BJ (cell line): ENCODE data around the gene FXYD5. TPM values are rescaled to one million over a fixed set of nuclear protein-coding genes. Genes with fewer than 3 reads are reported as not detected.

ENCODE experiments used
- CTCF ChIA-PET: fragments of 350-600 bp; formaldehyde crosslinking; extraction: SDS; loops from one replicate; lab custom pipeline; 2021; ENCODE audit warnings: antibody characterized with exemption, inconsistent platforms; lab: Yijun Ruan, JAX
- POLR2A ChIA-PET: fragments of 300-600 bp; sonication (Branson Sonifier 250); formaldehyde crosslinking; extraction: SDS; loops from one replicate; lab custom pipeline; 2021; ENCODE audit warnings: antibody characterized with exemption; lab: Charles Lee
- DNase-seq: peaks from one replicate; pipeline ENCODE4 v3.0.0-alpha.2; 2011; ENCODE audit warnings: low read depth
- H3K27me3 ChIP-seq: 2 replicates; pipeline ENCODE4 v1.6.0; 2011; ENCODE audit warnings: low read length; ENCODE audit not compliant: control insufficient read depth, insufficient read depth
- H3K36me3 ChIP-seq: 2 replicates; pipeline ENCODE4 v1.5.1; 2011; ENCODE audit warnings: low read length; ENCODE audit not compliant: control insufficient read depth, insufficient read depth
- H3K4me3 ChIP-seq: 2 replicates; pipeline ENCODE4 v1.5.1; 2011; ENCODE audit warnings: low read depth, mild to moderate bottlenecking, control low read depth, low read length
- polyA plus RNA-seq: library from polyadenylated mRNA; depleted of rRNA; stranded (reverse); fragments of >200 nt; gene quantifications from 2 replicates; pipeline ENCODE4 v1.2.3, GENCODE V29; 2011
- TF ChIP-seq, protein P1 (sequence below): IDR thresholded peaks from 2 replicates; pipeline ENCODE4 v1.5.1; 2011; ENCODE audit warnings: low read depth, mild to moderate bottlenecking, control low read depth, inconsistent platforms, low read length, moderate library complexity; ENCODE audit not compliant: insufficient read depth

Gene FXYD5
- polyA plus RNA-seq, 1 experiment: 332 TPM

DNA sequence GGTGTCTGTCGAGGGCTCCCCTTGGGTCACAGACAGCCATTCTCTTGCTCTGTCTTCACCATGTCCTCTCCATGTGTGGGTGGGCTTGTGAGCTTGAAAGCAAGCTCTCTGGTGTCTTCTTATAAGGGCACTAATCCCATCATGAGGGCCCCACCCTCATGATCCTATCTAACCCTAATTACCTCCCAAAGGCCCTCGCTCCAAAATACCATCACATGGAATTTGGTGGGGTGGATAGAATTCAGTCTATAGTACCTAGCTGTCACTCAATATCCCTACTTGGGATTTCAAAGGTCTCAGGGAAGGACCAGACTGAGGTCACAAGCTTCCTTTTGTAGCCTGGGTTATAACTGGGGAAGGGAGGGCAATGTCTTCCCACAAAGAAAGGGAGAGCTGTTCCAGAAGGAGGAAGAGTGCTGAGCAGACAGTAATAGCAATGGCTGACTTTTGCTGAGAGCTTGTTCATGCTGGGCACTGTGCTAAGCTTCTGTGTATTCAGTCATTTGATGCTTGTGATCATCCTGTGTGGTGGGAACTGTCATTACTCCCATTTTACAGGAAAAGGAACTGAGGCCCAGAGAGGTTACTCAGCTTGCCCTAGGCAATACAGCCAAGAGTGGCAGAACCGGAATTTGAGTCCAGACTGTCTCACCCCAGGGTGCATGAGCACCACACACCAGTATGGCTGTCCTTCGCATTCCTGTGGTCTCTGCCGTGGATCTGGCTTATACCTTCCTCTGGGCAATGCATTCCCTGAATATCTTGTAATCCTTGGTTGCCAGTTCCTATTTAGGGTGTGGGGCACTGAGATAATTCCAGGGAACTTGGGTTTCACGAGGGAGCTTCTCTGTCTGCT lies 8.2 kb downstream of the FXYD5 start:
- H3K27me3 ChIP-seq: no peaks in the 10 kb centered on the region
- ChIA-PET CTCF (interaction anchor here (1.4 to 3.5 kb wide), 4 partner anchors 9 to 119 kb away, joined by 3 to 10 read pairs (median 6); partner anchors contain the start of gene FXYD5), POLR2A (interaction anchor here (0.7 kb wide), 1 partner anchor 21 kb away, joined by 7 read pairs; no protein-coding TSS in a partner anchor)
- TF ChIP-seq, protein P1, sequence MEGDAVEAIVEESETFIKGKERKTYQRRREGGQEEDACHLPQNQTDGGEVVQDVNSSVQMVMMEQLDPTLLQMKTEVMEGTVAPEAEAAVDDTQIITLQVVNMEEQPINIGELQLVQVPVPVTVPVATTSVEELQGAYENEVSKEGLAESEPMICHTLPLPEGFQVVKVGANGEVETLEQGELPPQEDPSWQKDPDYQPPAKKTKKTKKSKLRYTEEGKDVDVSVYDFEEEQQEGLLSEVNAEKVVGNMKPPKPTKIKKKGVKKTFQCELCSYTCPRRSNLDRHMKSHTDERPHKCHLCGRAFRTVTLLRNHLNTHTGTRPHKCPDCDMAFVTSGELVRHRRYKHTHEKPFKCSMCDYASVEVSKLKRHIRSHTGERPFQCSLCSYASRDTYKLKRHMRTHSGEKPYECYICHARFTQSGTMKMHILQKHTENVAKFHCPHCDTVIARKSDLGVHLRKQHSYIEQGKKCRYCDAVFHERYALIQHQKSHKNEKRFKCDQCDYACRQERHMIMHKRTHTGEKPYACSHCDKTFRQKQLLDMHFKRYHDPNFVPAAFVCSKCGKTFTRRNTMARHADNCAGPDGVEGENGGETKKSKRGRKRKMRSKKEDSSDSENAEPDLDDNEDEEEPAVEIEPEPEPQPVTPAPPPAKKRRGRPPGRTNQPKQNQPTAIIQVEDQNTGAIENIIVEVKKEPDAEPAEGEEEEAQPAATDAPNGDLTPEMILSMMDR: no peak
- H3K4me3 ChIP-seq: no peak overlapping the region
- no peak for DNase-seq
- peaks cover 27% of the 10 kb centered on the region for H3K36me3 ChIP-seq

DNA sequence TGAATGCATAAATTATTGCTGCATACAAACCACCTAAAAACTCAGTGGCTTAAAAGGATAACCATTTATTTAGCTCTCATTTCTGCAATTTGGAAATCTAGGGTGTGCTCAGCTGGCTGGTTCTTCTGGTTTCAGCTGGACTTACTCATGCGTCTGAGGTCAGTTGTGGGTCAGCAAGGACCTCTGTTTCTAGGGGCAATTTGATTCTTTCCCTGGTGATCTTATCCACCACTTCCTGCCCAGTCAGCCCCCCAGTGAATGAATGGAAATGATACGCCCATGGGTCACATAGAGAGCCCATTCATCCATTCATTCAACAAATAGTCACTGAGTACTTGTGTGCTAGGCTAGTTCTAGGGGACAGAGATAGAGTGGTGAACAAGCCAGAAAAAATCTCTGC lies 9.9 kb downstream of the FXYD5 start:
- ChIA-PET CTCF (no interaction called here), POLR2A (no interaction called here)
- DNase-seq: no peak
- H3K27me3 ChIP-seq: no peaks in the 10 kb centered on the region
- TF ChIP-seq, protein P1: no peak
- no peak overlapping the region for H3K4me3 ChIP-seq
- H3K36me3 ChIP-seq: peaks cover 25% of the 10 kb centered on the region

DNA sequence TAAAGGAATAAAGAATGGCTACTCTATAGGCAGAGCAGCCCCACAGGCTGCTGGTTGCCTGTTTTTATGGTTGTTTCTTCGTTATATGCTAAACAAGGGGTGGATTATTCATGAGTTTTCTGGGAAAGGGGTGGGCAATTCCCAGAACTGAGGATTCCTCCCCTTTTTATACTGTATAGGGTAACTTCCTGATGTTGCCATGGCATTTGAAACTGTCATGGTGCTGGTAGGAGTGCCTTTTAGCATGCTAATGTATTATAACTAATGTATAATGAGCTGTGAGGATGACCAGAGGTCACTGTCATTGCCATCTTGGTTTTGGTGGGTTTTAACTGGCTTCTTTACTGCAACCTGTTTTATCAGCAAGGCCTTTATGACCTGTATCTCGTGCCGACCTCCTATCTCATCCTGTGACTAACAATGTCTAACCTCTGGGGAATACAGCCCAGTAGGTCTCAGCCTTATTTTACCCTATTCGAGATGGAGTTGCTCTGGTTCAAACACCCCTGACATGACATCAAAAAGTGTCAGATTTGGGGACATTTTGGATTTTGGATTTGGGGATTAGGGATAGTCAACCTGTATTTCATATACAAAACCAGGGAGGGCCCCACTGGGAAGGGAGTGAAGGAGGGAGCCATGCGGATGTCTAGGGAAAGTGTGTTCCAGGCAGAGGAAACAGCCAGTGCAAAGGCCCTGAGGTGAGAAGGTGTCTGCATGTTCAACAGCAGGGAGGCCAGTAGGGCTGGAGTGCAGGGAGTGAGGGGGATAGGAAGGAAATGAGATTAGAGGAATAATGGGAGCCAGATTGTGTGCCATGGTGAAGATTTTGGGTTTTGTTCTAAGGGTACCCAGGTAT lies 10.9 kb downstream of the FXYD5 start:
- ChIA-PET CTCF (no interaction called here), POLR2A (no interaction called here)
- no peak for DNase-seq
- H3K4me3 ChIP-seq: no peak overlapping the region
- TF ChIP-seq, protein P1: no peak
- H3K27me3 ChIP-seq: no peaks in the 10 kb centered on the region
- peaks cover 23% of the 10 kb centered on the region for H3K36me3 ChIP-seq

DNA sequence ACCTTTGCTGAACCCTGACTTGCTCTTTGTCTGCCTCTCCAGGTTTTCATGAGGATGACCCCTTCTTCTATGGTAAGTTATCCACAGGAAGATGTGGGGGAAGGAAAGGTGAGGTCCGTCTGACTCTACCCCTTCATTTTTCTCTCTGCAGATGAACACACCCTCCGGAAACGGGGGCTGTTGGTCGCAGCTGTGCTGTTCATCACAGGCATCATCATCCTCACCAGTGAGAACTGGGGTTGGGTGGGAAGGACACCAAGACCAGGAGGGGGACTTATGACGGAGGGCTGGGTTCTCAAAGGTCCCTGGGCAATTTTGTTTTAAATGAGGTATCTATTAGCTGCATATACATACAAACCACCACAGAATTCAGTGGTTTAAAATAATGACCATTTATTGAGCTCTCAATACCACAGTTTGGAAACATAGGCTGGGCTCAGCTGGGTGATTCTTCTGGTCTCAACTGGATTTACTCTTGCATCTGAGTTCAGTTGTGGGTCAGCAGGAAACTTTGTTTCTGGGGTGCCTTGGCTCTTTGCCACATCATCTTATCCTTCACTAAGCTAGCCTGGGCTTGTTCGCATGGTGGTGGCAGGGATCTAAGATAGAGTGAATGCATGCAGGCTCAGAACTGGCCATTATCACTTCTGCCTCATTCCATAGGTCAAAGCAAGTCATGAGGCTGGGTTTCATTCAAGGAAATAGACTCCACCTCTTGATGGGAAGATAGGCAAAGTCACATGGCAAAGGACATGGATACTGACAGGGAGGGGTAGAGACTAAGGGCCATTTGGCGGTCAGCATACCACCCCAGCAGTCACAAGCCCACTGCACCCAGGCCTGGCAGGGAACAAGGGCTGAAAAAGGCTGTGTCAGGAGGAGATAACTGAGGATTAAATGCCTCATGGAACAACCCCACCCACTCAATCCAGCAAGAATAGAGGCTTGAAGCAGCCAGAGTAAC lies 11.8 kb downstream of the FXYD5 start:
- ChIA-PET CTCF (no interaction called here), POLR2A (no interaction called here)
- peaks cover 23% of the 10 kb centered on the region for H3K36me3 ChIP-seq
- no peaks in the 10 kb centered on the region for H3K27me3 ChIP-seq
- DNase-seq: no peak
- no peak overlapping the region for H3K4me3 ChIP-seq
- TF ChIP-seq, protein P1: no peak
